SK-N-DZ (cell line): ENCODE measurements around the gene SP140L.
"Not testable (repeated sequence)": the region's sequence is repeated elsewhere in the genome, so short reads cannot be mapped to it uniquely, and the experiment has no call there.

Experiments
- DNase-seq: peaks from one replicate; pipeline ENCODE4 v3.0.0-alpha.2; 2015; ENCODE audit warnings: low spot score

The SP140L gene

DNA sequence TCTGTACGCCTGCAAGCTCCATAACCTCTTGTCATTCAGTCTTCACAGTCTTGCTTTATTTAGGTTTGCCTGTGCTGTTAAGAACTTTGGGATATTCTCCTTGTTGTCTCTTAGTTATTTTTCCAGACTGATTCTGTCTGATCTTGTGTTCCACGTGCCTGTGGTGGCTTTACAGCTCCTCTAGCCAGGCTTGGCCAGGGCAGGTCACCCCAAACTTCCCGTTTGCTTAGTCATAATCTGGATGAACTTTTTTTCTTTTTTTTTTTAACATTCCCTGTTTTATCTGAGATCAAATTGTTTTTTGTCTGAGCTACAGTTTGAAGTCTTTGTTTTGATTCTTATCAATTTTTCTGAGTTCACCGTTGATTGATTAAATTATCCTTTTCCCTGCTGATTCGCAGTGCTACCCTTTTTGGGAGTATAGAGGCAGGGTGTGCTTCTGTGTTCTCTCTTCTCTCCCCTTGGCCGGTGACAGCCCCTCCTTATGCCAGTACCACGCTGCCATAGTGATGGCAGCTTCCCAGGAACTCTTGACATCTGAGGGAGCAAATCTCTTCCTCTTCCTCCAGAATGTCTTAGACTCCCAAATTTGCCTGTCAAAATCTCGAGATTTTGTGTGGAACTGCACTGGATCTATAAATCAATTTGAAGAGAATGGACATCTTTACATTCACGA is 91.5 kb downstream of the SP140L start:
- DNase-seq = no peak

DNA sequence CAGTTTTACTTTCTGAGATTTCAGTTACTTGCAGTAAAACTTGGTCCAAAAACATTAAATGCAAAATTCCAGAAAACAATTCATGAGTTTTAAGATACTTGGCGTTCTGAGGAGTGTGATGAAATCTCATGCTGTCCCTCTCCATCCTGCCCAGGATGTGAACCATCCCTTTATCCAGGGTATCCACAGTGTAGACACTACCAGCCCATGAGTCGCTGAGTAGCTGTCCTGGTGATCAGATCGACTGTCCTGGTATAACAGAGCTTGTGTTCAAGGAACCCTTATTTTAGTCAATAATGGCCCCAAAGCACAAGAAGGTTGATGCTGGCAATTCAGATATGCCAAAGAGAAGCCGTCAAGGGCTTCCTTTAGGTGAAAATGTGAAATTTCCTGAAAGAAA is 92.2 kb downstream of the SP140L start:
- no peak for DNase-seq

DNA sequence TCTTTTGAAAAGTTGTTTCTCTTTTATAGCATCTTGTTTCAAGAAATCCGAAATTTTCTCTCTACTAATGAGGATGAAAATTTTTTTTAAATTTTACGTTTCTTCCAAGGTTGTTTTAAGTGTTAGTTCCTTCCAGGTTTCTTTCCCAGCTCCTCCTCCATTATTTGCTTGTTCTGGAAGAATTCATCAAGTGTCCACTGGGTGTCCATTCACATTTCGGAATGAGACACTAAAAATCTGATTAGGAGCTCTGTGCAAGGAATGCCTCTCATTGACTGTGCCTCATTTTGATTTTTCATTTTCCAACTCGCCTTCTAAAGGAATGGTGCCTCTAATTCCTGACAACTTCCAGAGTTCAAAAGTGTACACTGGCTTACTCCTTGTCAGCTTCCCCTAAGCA is 95.2 kb downstream of the SP140L start:
- DNase-seq = no peak

- DNase-seq = no peak
Observed at GRCh38 chr2:230423851-230424458, 97.0 kb downstream of the SP140L start.

DNA sequence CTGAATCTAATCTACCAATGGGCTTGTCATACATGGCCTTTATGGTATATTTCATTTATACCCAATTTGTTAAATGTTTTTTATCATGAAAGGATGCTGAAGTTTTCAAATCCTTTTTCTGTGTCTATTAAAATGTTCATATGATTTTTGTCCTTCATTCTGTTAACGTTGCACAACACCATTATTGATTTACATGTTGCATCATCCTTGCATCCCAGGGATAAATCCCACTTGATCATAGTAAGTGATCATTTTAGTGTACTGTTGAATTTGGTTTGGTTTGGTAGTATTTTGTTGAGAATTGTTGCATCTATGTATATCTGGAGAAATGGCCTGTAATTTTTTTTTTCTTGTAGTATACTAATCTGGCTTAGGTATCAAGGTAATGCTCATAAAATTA is 98.4 kb downstream of the SP140L start:
- no peak for DNase-seq

GRCh38 chr2:230429513-230429912 is 102.5 kb downstream of the SP140L start:
- DNase-seq = no peak

- no peak for DNase-seq
Observed at GRCh38 chr2:230430957-230431910, 104.2 kb downstream of the SP140L start.

DNA sequence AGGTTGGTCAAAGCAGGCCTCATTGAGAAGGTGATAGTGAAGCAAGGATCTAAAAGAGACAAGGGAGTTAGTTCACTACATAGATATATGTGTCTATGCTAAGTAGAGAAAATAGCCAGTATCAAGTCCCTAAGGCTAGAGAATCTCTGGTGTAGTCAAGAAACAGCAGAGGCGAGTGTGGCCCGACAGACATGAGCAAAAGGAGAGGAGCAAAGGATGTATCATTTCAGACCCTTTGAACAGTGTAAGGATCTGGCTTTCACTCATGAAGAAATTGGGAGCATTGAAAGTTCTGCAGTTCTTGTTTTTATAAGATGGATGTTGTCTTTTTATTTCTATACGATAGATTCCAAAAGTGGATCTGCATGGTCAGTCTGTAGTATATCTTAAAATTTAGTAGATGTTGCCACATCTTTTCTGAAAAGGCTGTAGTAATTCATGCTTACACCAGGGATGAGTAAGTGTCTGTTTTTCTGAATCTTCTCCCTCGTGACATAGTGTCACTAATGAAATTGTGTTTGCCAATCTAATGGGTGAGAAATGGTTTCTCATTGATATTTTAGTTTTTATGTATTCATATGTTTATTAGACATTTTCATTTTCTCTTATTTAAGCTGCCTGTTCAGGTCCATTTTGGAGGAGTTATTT is 107.8 kb downstream of the SP140L start:
- DNase-seq = no peak

GRCh38 chr2:230435431-230435830 is 108.4 kb downstream of the SP140L start:
- DNase-seq = no peak

- not testable (repeated sequence) for DNase-seq
Observed at GRCh38 chr2:230439121-230439520, 112.1 kb downstream of the SP140L start.

- no peak for DNase-seq
Observed at GRCh38 chr2:230439590-230439989, 112.6 kb downstream of the SP140L start.

DNA sequence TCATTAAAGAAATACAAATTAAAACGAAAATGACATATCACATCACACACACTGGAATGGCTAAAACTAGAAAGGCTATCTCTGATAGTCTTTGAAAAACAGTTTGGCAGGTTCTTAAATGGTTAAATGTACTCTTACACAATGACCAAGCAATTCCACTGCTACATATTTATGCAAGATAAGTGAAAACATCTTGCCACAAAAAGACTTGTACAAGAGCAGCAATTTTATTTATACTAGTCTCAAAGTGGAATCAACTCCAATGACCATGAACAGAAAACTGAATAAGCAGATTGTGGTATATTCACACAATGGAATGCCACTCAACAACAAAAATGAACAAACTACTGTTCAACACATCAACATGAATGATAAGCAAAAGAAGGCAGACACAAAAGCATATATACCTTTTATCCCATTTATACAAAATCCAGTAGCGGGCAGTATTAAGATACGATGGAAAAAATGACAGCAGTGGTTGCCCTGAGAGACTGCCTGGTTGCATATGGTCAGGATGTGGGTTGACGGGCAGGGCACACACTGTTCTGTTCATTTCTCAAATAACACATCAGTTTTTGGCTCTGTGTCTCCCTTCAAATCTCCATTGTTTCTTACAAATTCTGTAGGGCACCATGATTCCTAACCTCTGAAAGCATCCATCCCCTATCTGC is 114.4 kb downstream of the SP140L start:
- DNase-seq = no peak

GRCh38 chr2:230443541-230443940 is 116.5 kb downstream of the SP140L start:
- no peak for DNase-seq

GRCh38 chr2:230444832-230445231 is 117.8 kb downstream of the SP140L start:
- no peak for DNase-seq

GRCh38 chr2:230447036-230447435 is 120.0 kb downstream of the SP140L start:
- no peak for DNase-seq

GRCh38 chr2:230447455-230448451 is 120.8 kb downstream of the SP140L start:
- no peak for DNase-seq

GRCh38 chr2:230449901-230450467 is 123.0 kb downstream of the SP140L start:
- no peak for DNase-seq

- DNase-seq = no peak
Observed at GRCh38 chr2:230453006-230453405, 126.0 kb downstream of the SP140L start.
